DMS53 treated with DMSO at 0.1 percent for 48 hours (cell line): ENCODE results near the gene NUDT14.

Source experiments
- DNase-seq: peaks from one replicate; lab custom pipeline; 2025; ENCODE audit not compliant: unreplicated experiment; lab: John Stamatoyannopoulos, UW

Gene NUDT14

DNA sequence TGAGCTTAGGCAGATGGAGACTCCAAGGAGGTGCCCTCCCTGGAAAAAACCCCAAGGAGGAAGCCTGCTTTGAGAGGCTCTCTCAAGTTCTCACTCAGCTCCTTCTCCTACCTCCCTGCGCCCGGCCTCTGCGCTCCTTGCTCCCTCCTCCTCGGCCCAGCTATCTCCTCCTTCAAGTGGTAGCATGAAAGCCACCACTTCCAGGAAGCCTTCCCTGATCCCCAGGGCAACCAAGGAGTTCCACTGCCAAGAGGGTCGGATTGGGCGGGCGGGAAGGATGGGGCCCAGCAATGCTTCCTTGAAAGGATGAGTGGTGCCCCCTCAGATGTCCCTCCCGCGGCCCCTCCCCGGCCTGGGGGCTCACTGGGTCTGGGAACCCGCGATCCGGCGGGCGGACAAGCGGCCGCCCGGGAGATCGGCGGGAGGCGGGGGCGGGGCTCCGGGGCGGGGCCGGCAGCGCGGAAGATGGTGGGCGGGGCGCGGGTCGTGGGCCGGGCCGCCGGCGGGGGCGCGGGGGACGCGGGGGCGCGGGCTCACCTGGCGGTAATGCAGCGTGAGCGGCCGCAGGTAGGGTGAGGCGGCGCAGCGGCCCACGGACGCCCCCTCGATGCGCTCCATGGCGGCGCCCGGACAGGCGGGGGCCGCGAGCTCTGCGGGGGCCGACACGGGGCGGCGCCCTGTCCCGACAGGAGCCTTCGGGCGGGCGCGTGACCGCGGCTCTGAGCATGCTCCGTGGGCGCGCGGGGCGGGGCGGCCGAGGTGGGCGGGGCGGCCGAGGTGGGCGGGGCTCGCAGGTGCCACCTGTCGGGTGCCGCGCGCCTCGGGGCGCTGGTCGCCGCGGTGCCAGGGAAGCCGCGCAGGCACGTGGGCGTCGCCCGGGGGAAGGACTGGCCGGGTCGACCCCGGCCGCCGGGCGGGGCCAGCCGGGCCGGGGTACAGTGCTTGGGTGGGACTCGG lies at the start of gene NUDT14:
NUDT14 (minus strand) TSS at position 721 of the 957 bp plus-strand sequence; CDS start at position 618, 103 bp downstream.
- DNase-seq, result no peak

- DNase-seq, result no peak
These were observed 48.1 kb upstream of the NUDT14 start for GRCh38 chr14:105229099-105229655.

GRCh38 chr14:105228562-105228961 lies 47.5 kb upstream of the NUDT14 start:
- no peak for DNase-seq

GRCh38 chr14:105227346-105227745 lies 46.2 kb upstream of the NUDT14 start:
- DNase-seq, result no peak

- DNase-seq, result no peak
These were observed 45.1 kb upstream of the NUDT14 start for GRCh38 chr14:105226198-105226597.

DNA sequence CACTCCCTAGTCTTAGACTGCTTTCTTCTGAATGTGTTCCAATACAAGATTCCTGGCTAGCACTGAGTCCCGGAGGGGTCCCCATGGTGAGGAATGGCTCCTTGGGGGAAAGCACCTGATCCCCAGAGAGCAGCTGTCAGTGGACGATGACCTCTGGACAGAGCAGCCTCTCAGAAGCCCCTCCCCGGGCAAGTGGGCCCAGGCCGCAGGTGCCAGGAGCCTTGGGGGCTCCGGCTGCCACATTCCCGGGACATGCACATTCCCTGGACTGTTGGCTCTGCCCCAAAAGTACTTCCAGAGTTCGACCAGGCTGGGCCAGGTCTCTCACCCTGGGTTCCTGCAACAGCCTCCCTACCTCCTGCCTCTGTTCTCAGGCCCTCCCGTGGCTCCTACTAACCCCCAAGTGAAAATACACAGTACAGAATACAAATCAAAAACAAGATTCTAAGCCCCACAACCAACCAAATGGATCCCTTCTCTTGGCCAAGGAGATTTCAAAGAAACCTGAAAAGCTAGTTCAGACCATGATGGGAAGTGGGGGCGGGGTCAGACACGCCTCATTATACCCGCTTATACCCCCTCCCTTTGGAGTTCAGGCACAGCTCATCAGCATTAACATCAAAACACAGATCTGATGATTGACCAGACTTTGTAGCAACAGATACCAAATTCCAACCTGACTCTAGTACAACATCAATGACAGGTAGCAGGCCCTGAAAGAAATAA lies 43.9 kb upstream of the NUDT14 start:
- DNase-seq, result no peak

- no peak for DNase-seq
These were observed 42.8 kb upstream of the NUDT14 start for GRCh38 chr14:105223770-105224544.

DNA sequence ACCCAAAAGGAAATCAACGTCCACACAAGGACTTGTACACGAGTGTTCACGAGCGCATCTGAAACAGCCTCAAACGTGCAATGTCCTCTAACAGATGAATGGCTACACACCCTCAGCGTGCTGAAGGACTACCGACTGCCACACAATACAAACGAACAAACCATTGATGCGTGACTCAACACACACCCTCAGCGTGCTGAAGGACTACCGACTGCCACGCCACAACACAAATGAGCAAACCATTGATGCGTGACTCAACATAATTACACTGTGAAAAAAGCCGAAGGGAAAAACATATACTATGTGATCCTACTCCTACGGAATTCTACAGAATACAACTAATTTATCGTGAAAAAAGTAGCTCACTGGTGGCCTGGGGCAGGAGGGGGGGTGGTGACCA lies 42.1 kb upstream of the NUDT14 start:
- no peak for DNase-seq

DNA sequence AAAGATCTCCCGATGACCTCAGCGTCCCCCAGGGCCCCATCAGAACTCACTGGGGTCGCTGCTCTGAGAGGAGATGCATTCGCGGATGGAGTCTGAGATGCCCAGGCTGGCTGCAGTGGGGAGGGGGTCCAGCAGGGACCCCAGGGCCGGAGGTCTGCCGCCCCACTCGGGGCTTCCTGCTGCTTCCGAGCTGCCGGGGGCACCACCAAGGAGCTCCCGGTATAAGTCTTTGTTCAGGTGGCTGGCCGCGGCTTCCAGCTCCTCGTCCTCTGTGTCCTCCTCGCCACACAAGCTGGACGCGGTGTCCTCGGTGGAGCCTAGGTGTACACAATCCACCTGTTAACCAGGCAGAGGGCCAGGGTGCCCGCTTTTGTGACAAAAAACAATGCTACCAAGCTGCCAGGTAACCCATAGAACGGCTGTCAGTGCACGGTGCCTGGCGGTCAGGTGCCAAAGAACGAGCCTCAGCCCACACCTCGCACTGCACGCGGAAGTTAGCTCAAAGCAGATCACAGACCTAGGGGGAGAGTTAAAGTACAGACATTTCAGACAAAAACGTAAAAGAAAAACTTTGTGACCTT lies 40.6 kb upstream of the NUDT14 start:
- DNase-seq, result no peak

GRCh38 chr14:105220699-105221597 lies 39.8 kb upstream of the NUDT14 start:
- no peak for DNase-seq

DNA sequence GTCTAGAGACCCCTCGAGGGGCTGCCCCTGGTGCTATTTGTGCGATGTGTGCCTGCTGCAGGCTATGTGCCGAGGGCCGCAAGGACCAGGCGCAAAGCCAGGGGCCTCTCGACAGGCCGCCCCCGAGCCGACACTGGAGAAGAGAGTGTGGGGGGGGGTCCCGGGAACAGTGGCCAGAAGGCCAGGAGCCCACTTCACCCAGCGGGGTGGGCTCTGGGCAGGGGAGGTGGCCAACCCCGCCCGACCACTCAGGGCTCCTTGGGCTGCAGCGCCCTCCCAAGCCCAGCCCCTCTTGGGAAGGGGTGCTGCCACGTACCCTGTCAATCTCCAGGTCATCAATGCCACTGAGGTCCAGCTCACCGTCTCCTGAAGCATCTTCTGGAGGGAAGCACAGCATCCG lies 38.6 kb upstream of the NUDT14 start:
- no peak for DNase-seq

- DNase-seq, result no peak
These were observed 38.0 kb upstream of the NUDT14 start for GRCh38 chr14:105219043-105219612.

- DNase-seq, result no peak
These were observed 37.5 kb upstream of the NUDT14 start for GRCh38 chr14:105218611-105219010.

- DNase-seq, result no peak
These were observed 36.7 kb upstream of the NUDT14 start for GRCh38 chr14:105217774-105218173.

DNA sequence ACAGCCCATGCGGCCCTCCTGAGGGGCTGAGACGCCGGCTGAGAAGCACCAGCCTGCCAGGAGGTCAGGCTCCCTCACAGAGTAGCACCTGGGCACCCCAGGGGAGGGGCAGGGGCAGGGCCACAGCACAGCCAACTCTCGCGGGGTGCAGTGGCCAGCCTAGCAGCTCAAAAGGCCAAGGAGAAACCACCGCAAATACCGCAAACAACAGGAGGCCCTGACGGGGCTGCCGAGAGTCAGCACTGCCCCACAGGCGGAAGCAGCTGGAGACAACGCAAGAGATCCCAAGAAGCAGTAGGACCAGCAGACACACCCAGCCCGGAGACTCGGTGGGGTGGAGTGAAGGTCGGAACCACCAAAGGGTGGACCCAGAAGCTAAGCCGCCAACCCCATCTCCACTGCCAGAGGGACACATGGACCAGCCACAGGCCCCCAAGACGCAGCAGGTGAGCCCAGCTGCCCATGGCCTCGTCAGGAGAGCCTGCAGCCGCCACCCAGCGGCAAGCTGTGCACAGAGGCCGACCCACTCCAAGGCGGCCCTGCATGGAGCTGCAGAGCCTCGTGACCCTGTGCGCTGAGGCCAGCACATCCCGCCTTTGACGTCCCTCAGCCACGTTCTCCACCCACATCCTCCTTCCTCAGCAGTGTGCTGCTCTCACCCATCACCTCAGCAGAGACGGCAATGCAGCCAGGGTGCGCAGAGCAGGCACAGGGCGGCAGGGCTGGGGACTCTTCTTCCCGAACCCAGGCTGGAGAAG lies 35.6 kb upstream of the NUDT14 start:
- DNase-seq, result no peak

DNA sequence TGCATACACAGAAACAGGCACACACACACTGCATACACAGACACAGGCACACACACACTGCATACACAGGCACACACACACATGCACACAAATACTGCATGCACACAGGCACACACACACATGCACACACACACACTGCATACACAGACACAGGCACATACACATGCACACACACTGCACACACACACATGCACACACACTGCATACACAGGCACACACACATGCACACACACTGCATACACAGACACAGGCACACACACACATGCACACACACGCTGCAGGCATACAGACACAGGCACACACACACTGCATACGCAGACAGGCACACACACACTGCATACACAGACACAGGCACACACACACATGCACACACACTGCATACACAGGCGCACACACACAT lies 34.5 kb upstream of the NUDT14 start:
- no peak for DNase-seq

DNA sequence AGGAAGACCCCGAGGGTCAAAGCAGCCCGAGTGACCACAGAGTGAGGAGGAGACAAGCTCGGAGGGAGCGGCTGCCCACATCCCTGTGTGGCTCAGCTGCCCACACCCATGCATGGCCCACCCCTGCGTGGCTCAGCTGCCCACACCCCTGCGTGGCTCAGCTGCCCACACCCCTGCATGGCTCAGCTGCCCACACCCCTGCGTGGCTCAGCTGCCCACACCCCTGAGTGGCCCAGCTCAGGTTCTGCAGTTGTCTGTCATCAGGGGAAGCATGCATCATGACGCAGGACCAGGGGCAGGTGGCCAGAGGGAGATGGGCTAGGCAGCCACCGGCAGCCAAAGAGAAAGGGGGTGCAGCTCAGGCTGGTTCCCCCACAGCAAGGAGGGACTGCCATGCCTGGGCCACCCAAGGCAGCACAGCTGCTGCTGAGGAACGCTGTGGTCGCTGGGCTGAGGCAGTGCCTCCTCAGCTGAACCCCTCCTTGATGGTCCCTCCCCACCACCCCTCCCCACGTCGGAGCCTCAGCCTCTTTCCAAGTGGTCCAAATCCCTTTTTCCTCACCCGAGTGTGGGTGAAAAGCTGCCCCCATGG lies 33.3 kb upstream of the NUDT14 start:
- no peak for DNase-seq

DNA sequence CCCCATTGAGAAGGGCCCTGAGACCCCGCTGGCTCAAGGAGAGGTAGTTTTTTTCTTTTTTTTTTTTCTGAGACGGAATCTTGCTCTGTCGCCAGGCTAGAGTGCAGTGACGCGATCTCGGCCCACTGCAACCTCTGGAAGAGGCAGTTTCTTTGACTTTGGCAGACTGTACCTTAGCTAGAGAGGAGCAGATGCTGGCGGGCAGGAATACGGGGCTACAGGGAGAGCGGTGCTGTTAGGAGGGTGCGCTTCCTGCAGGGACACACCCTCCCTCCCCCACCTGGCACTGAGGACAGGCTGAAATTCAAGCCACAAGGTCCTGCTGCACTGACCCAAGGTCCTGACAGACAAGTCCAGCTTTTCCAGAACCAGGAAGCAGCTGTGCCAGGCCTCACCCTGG lies 32.2 kb upstream of the NUDT14 start:
- DNase-seq, result no peak
